HEK293 (cell line): ENCODE measurements around the gene GP9.

Source experiments
- CTCF ChIP-seq: fragments of 450-650 bp; formaldehyde crosslinking; IDR thresholded peaks from 2 replicates; pipeline ENCODE4 v1.5.1; 2016; ENCODE audit warnings: missing biosample characterization, missing genetic modification characterization
- ELK4 ChIP-seq: IDR thresholded peaks from 2 replicates; pipeline ENCODE4 v1.6.1; 2011; ENCODE audit warnings: mild to moderate bottlenecking, low read depth, low read length, borderline replicate concordance
- KLF9 ChIP-seq: fragments of 450-650 bp; formaldehyde crosslinking; IDR thresholded peaks from 2 replicates; pipeline ENCODE4 v1.5.1; 2016; ENCODE audit warnings: missing biosample characterization, missing genetic modification characterization, low read depth
- REST ChIP-seq: fragments of 450-650 bp; formaldehyde crosslinking; IDR thresholded peaks from 2 replicates; pipeline ENCODE4 v1.5.1; 2016; ENCODE audit warnings: missing biosample characterization, missing genetic modification characterization
- TCF7L2 ChIP-seq: IDR thresholded peaks from 2 replicates; pipeline ENCODE4 v1.6.1; 2011; ENCODE audit warnings: low read depth, mild to moderate bottlenecking, inconsistent platforms, low read length, moderate library complexity, borderline replicate concordance
- ZBTB20 ChIP-seq: fragments of 450-650 bp; formaldehyde crosslinking; IDR thresholded peaks from 2 replicates; pipeline ENCODE4 v1.5.1; 2016; ENCODE audit warnings: missing biosample characterization, missing genetic modification characterization
- ZBTB8A ChIP-seq: fragments of 450-650 bp; formaldehyde crosslinking; IDR thresholded peaks from 2 replicates; pipeline ENCODE4 v1.5.1; 2016; ENCODE audit warnings: missing biosample characterization, missing genetic modification characterization
- ZNF140 ChIP-seq: fragments of 450-650 bp; formaldehyde crosslinking; IDR thresholded peaks from 2 replicates; pipeline ENCODE4 v1.5.1; 2016; ENCODE audit warnings: missing biosample characterization, missing genetic modification characterization
- ZNF26 ChIP-seq: fragments of 450-650 bp; formaldehyde crosslinking; IDR thresholded peaks from 2 replicates; pipeline ENCODE4 v1.5.1; 2016; ENCODE audit warnings: missing biosample characterization, missing genetic modification characterization
- ZNF701 ChIP-seq: fragments of 450-650 bp; formaldehyde crosslinking; IDR thresholded peaks from 2 replicates; pipeline ENCODE4 v1.5.1; 2016; ENCODE audit warnings: missing biosample characterization, missing genetic modification characterization
- ZNF707 ChIP-seq: fragments of 450-650 bp; formaldehyde crosslinking; IDR thresholded peaks from 2 replicates; pipeline ENCODE4 v1.5.1; 2016; ENCODE audit warnings: missing biosample characterization, missing genetic modification characterization
- ZNF768 ChIP-seq: fragments of 450-650 bp; formaldehyde crosslinking; IDR thresholded peaks from 2 replicates; pipeline ENCODE4 v1.5.1; 2018; ENCODE audit warnings: missing biosample characterization, mild to moderate bottlenecking, missing genetic modification characterization

- no peak for TF ChIP-seq CTCF (tag by site-specific recombination)
- TF ChIP-seq ZNF707: no peak
- no peak for TF ChIP-seq KLF9 (tag by site-specific recombination)
- no peak for TF ChIP-seq ZNF140 (tag by site-specific recombination)
- no peak for TF ChIP-seq ZBTB20 (tag by site-specific recombination)
- no peak for TF ChIP-seq ZNF26
- TF ChIP-seq ZNF768: no peak
- TF ChIP-seq ZNF701 (tag by site-specific recombination): no peak
- TF ChIP-seq REST (tag by site-specific recombination): no peak
- TF ChIP-seq ELK4: no peak
- no peak for TF ChIP-seq ZBTB8A
- TF ChIP-seq TCF7L2: no peak
These were observed 8.7 kb upstream of the GP9 start for GRCh38 chr3:129051871-129052340.
